Activated CD4-positive, alpha-beta memory T cell treated with anti-CD3 and anti-CD28 coated beads for 36 hours (primary cell): ENCODE measurements around the gene TADA3. TPM values are rescaled to one million over a fixed set of nuclear protein-coding genes. Genes with fewer than 3 reads are reported as not detected.
"Not testable (repeated sequence)": the region's sequence is repeated elsewhere in the genome, so short reads cannot be mapped to it uniquely, and the experiment has no call there.

Experiments
- CTCF ChIA-PET: fragments of 350-600 bp; sonication (Branson Sonifier 250); formaldehyde crosslinking; loops from one replicate; lab custom pipeline; 2021; ENCODE audit warnings: antibody characterized with exemption, inconsistent platforms; lab: Charles Lee
- POLR2A ChIA-PET: fragments of 350-600 bp; sonication (Branson Sonifier 250); formaldehyde crosslinking; loops from one replicate; lab custom pipeline; 2021; ENCODE audit warnings: antibody characterized with exemption; lab: Charles Lee
- DNase-seq: peaks from one replicate; pipeline ENCODE4 v3.0.0-alpha.2; 2020
- H3K27ac Mint-ChIP-seq: one replicate; pipeline ENCODE4 v1.8.0; 2021; ENCODE audit warnings: mixed read lengths
- H3K27me3 Mint-ChIP-seq: one replicate; pipeline ENCODE4 v1.8.0; 2021; ENCODE audit warnings: mixed read lengths
- H3K36me3 Mint-ChIP-seq: one replicate; pipeline ENCODE4 v1.8.0; 2021; ENCODE audit warnings: mixed read lengths
- H3K4me1 Mint-ChIP-seq: one replicate; pipeline ENCODE4 v1.8.0; 2021; ENCODE audit warnings: low read depth, mixed read lengths
- H3K4me3 Mint-ChIP-seq: one replicate; pipeline ENCODE4 v1.8.0; 2021; ENCODE audit warnings: mild to moderate bottlenecking, mixed read lengths
- H3K9me3 Mint-ChIP-seq: one replicate; pipeline ENCODE4 v1.8.0; 2021; ENCODE audit warnings: mixed read lengths
- intact Hi-C: fragments of 100-400 bp; cut with micrococcal nuclease; formaldehyde crosslinking; loops from one replicate; pipeline ENCODE4 v1.15.1; 2023
- total RNA-seq, 2 experiments: library from RNA; stranded (reverse); gene quantifications; one replicate each; pipeline ENCODE4 v1.2.3, GENCODE V29; 2021

The TADA3 gene
- total RNA-seq, 2 experiments from 2014 or later, result 86.9 to 92.1 TPM

DNA sequence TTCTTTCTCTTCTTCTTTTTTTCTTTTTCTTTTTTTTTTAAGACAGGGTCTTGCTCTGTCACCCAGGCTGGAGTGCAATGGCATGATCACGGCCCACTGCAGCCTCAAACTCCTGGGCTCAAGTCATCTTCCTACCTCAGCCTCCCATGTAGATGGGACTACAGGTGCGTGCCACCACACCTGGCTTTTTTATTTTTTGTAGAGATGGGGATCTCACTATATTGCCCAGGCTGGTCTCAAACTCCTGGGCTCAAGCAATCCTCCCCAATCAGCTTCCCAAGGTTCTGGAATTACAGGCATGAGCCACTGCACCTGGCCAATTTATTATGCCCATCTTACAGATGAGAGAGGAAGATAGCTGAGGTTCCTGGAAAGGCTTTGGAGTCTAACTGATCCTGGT is 21.3 kb downstream of the TADA3 start:
- H3K27ac Mint-ChIP-seq, CTCF ChIA-PET, intact Hi-C loops, H3K9me3 Mint-ChIP-seq, DNase-seq, H3K27me3 Mint-ChIP-seq, H3K36me3 Mint-ChIP-seq: not testable (repeated sequence)
- POLR2A ChIA-PET, result interaction anchor here (1.3 to 1.5 kb wide), 2 partner anchors 9 to 22 kb away, joined by 3 to 7 read pairs; partner anchors contain the start of gene OGG1
- H3K4me3 Mint-ChIP-seq, result peak overlapping the region; percentile 26
- H3K4me1 Mint-ChIP-seq, result peaks cover 33% of the 10 kb centered on the region

DNA sequence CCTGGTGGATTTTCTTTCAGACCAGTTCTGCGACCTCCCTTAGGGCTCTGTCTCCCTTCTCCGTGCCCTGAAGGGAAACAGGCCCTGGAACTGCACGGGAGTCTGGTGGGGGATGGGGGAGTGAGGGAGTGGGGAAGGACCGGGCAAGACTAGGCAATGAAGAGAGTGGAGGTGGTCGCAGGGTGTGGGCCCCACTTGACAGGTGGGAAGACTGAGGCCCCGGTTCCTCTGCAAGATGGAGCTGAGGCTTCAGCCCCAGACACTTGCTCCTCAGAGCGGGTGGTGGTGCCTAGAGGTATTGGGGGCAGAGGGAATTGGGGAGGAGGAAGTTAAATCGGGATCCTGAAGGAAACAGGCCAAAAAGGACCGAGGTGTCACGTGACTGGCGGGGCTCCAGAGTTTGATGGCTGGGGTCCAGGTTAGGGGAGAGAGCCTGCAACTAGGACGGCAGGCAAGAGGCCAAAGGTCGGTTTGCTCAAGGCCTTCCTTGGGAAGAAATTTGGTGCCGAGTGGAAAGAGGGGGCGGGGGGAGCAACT is 21.9 kb downstream of the TADA3 start:
- Mint-ChIP-seq H3K27me3 (no peaks in the 10 kb centered on the region), H3K9me3 (no peaks in the 10 kb centered on the region), H3K4me1 (peaks cover 32% of the 10 kb centered on the region), H3K27ac (peak overlapping the region; percentile 56), H3K36me3 (peaks cover 3% of the 10 kb centered on the region), H3K4me3 (peak overlapping the region; percentile 76)
- intact Hi-C loops, result loop anchor here (1.0 kb wide), 1 partner anchor 8 kb away; no protein-coding TSS in a partner anchor
- ChIA-PET CTCF (interaction anchor here (0.7 kb wide), 1 partner anchor 39 kb away, joined by 4 read pairs; the partner anchor contains the start of gene BRPF1), POLR2A (interaction anchor here (0.9 to 2.0 kb wide), 8 partner anchors 8 to 550 kb away, joined by 3 to 11 read pairs (median 4); partner anchors contain the start of genes ARPC4, JAGN1, OGG1 and SEC13)
- no peak for DNase-seq

DNA sequence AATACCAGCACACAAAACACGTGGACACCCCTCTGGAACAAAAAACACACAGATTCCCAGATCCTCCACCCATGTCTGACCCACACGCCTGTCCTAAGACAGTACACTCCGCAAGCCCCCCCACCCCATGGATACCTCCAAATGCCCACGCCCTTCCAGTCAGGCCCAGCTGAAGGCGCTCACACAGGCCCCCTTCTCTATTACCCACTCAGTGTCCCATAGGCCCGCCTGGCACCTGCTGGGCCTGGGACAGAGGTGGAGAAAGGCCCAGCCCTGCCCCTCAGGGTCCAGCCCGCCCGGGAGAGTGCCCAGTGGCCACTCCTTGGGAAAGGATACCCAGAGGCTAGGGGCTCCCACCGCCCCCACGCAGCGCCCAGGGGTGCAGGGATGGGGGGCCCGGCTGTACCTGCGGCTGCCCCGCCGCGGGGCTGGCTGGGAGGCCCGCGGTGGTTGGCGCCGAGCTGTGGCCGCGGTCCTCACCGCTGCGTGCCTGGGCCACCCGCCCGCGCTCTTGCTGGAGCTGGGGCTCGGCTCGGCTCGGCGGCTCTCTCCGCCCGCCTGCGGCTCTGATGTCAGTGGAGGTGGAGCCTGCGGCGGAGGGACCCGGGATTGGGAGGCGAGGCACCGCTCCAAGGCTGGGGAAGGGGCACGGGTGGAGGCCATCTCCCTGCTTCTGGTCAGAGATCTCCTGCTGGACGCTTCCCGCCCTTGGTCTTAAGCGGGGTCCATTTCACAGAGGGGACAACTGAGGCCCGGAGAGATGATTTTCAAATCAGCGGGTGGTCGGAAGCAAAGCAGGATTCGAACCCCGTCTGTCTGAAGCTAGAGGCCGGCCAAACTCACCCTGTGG is 22.6 kb downstream of the TADA3 start, which contains the start of gene CAMK1:
CAMK1 (minus strand) TSS at position 522 of the 850 bp plus-strand sequence. CDS start 2,198 bp downstream, outside the sequence.
- intact Hi-C loops, result loop anchor here (1.0 kb wide), 2 partner anchors 9 to 20 kb away; partner anchors contain the start of gene OGG1
- Mint-ChIP-seq H3K4me3 (peak within 1 kb of the TSS; percentile 80), H3K4me1 (peaks cover 33% of the 10 kb centered on the region), H3K36me3 (peaks cover 7% of the 10 kb centered on the region), H3K27me3 (no peaks in the 10 kb centered on the region), H3K27ac (peak within 1 kb of the TSS; percentile 69), H3K9me3 (no peaks in the 10 kb centered on the region)
- DNase-seq, result peak; percentile 84
- POLR2A ChIA-PET, result interaction anchor here (0.9 to 2.0 kb wide), 9 partner anchors 8 to 551 kb away, joined by 3 to 11 read pairs (median 4); partner anchors contain the start of genes ARPC4, JAGN1, OGG1 and SEC13
- CTCF ChIA-PET, result interaction anchor here (0.7 kb wide), 1 partner anchor 39 kb away, joined by 4 read pairs; the partner anchor contains the start of gene BRPF1

DNA sequence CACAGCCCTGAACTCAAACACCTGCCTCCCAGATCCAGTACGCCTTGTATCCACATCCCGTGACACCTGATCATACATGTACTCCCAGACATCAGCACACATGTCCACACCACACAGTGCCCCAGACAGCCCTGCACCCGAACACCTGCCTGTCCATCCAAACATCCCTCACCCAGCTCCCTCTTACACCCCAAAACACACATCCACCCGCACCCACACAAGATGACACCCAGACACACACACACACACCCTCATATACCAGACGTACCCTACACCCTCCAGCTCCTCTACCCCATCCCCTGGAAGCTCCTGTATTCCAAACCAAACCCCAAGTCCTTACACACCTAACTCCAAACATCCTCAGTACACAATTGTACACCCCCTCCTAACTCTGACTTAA is 23.3 kb downstream of the TADA3 start:
- ChIA-PET POLR2A (interaction anchor here (1.3 to 2.0 kb wide), 5 partner anchors 9 to 164 kb away, joined by 3 to 7 read pairs (median 4); partner anchors contain the start of gene OGG1), CTCF (interaction anchor here (0.5 kb wide), 1 partner anchor 70 kb away, joined by 3 read pairs; no protein-coding TSS in a partner anchor)
- H3K4me1 Mint-ChIP-seq, result peaks cover 33% of the 10 kb centered on the region
- DNase-seq, result no peak
- intact Hi-C loops, result loop anchor here (1.0 kb wide), 1 partner anchor 20 kb away; the partner anchor contains the start of gene OGG1
- no peaks in the 10 kb centered on the region for H3K9me3 Mint-ChIP-seq
- peaks cover 7% of the 10 kb centered on the region for H3K36me3 Mint-ChIP-seq
- peak overlapping the region; percentile 12 for H3K27ac Mint-ChIP-seq
- no peaks in the 10 kb centered on the region for H3K27me3 Mint-ChIP-seq
- peak overlapping the region; percentile 80 for H3K4me3 Mint-ChIP-seq

DNA sequence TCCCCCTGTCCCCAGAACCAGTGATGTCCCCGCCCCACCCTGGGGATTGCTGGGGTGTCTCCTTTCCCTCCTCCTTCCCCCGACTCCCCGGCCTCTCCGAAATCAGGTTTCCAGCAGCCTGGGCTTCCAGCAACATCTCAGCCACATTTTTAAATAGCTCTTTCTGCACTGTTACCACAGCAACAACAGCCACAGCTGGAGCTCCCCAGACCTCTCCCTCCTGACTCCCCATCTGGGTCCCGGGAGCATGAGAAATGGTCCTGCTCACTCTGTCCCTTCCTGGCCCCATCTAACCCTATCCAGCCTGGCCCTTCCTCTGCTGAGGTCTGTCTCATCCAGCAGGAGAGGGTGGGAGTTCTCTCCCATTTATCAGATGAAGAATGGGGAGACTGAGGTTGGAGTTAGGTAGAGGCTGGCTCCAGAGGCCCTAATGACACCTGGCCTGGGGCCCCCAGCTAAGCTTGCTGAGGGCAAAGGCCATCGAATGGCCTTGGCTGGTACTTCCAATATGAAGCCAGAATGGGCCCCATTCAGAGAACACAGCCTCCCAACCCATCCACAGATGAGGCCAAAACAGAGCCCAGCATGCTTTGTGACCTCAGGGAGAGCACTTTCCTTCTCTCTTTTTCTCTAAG is 24.0 kb downstream of the TADA3 start:
- ChIA-PET CTCF (no interaction called here), POLR2A (interaction anchor here (0.9 to 2.0 kb wide), 6 partner anchors 10 to 164 kb away, joined by 3 to 7 read pairs (median 4); partner anchors contain the start of genes ARPC4, OGG1 and TADA3)
- intact Hi-C loops, result no loop called here
- no peak for DNase-seq
- no peak overlapping the region for H3K27ac Mint-ChIP-seq
- H3K4me1 Mint-ChIP-seq, result peaks cover 33% of the 10 kb centered on the region
- H3K9me3 Mint-ChIP-seq, result no peaks in the 10 kb centered on the region
- H3K4me3 Mint-ChIP-seq, result peak overlapping the region; percentile 80
- H3K27me3 Mint-ChIP-seq, result no peaks in the 10 kb centered on the region
- H3K36me3 Mint-ChIP-seq, result peaks cover 7% of the 10 kb centered on the region

DNA sequence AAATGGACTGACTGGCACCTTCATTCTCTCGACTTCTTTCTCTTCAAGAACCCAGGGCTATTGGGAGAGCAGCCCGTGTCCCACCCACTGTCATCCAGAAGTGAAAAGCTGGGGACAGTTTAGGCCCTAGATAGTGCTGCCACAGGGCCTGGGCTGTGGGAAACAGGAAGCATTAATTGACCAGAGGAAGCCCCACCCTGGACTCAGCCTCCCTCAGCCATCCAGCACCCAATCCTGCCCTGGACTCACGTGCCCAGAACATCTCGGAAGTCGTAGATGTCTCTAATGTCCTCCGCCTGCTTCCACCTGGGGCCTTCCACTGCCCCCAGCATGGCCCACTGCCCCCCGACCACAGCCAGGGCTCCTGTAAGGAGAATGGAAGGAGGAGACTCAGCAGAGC is 24.9 kb downstream of the TADA3 start:
- Mint-ChIP-seq H3K36me3 (peaks cover 7% of the 10 kb centered on the region), H3K27me3 (no peaks in the 10 kb centered on the region), H3K27ac (no peak overlapping the region), H3K4me3 (no peak overlapping the region), H3K4me1 (peaks cover 33% of the 10 kb centered on the region), H3K9me3 (no peaks in the 10 kb centered on the region)
- intact Hi-C loops, result no loop called here
- no peak for DNase-seq
- CTCF ChIA-PET, result interaction anchor here (1.1 kb wide), 1 partner anchor 10 kb away, joined by 3 read pairs; no protein-coding TSS in a partner anchor
- POLR2A ChIA-PET, result interaction anchor here (0.9 to 1.8 kb wide), 2 partner anchors 11 to 25 kb away, joined by 3 to 7 read pairs; partner anchors contain the start of genes ARPC4 and TADA3

DNA sequence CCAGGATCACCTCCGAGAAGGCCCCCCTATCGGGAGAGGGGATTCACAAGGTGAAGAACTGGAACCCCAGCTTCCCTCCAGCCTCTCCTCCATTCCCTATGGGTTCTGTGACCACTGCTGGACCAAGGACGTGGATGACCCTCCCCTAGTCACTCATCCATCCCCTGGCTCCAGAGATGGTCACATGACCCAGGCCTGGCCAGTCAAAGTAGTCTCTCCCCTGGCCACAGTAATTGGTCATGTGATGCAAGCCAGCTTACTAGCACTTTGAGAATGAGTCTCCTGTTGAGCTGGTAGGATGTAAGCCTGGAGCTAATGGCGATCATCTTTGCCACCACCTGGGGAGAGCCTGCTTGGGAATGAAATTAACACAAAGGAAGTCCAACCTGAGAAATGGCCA is 26.4 kb downstream of the TADA3 start:
- Mint-ChIP-seq H3K36me3 (peaks cover 14% of the 10 kb centered on the region), H3K4me3 (no peak overlapping the region), H3K27ac (no peak overlapping the region), H3K4me1 (peaks cover 33% of the 10 kb centered on the region), H3K9me3 (no peaks in the 10 kb centered on the region), H3K27me3 (no peaks in the 10 kb centered on the region)
- ChIA-PET POLR2A (interaction anchor here (1.1 to 1.5 kb wide), 2 partner anchors 27 to 35 kb away, joined by 3 to 4 read pairs; partner anchors contain the start of genes ARPC4 and TADA3), CTCF (no interaction called here)
- intact Hi-C loops, result no loop called here
- no peak for DNase-seq

DNA sequence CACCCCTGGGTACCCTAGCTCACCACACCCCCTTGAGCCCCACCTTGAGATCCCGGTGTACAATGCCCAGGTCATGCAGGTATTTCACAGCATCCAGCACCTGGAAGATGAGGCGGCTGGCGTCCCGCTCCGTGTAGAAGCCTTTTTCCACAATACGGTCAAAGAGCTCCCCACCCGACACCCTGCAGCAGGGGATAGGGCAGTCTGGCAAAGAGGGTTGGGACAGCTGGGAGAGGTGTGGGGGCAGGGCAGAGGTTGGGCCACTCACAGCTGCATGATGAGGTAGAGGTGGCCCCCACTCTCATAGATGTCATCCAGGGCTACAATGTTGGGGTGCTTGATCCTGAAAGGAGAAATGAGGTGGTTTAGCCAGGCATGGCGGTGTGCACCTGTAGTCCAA is 29.4 kb downstream of the TADA3 start:
- H3K4me1 Mint-ChIP-seq, result peaks cover 11% of the 10 kb centered on the region
- no peaks in the 10 kb centered on the region for H3K27me3 Mint-ChIP-seq
- no peak overlapping the region for H3K27ac Mint-ChIP-seq

DNA sequence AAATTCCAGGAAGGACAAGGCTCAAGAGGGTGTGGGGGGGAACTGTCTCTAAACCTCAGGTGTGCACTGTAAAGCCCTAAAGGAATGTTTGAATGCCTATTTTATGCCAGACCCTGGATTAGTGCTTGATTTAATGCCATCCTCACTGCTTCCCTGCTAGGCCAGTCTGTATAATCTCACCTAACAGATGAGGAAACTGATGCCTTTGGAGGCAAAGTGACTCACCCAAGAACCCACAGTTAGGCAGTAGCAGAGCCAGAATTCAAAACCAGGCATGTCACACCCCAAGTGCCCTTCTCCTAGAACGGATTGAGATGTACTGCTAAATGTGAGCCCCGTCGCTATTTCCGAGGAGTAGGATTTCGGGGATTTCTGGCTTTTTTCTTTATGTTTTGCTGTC is 30.4 kb downstream of the TADA3 start:
- H3K4me3 Mint-ChIP-seq, result no peak overlapping the region
- no peak overlapping the region for H3K27ac Mint-ChIP-seq
- ChIA-PET POLR2A (no interaction called here), CTCF (no interaction called here)
- intact Hi-C loops, result no loop called here
- peaks cover 34% of the 10 kb centered on the region for H3K36me3 Mint-ChIP-seq
- H3K27me3 Mint-ChIP-seq, result no peaks in the 10 kb centered on the region
- no peak for DNase-seq
- no peaks in the 10 kb centered on the region for H3K9me3 Mint-ChIP-seq
- H3K4me1 Mint-ChIP-seq, result peaks cover 4% of the 10 kb centered on the region

More for the DNA sequence above, 29.4 kb downstream of the TADA3 start:
- intact Hi-C loops, result no loop called here
- CTCF ChIA-PET, result interaction anchor here (1.0 kb wide), 1 partner anchor 37 kb away, joined by 5 read pairs; no protein-coding TSS in a partner anchor
- Mint-ChIP-seq H3K36me3 (peaks cover 33% of the 10 kb centered on the region), H3K9me3 (no peaks in the 10 kb centered on the region), H3K4me3 (no peak overlapping the region)
- POLR2A ChIA-PET, result interaction anchor here (1.1 kb wide), 2 partner anchors 8 to 12 kb away, joined by 3 to 4 read pairs; no protein-coding TSS in a partner anchor
- no peak for DNase-seq

DNA sequence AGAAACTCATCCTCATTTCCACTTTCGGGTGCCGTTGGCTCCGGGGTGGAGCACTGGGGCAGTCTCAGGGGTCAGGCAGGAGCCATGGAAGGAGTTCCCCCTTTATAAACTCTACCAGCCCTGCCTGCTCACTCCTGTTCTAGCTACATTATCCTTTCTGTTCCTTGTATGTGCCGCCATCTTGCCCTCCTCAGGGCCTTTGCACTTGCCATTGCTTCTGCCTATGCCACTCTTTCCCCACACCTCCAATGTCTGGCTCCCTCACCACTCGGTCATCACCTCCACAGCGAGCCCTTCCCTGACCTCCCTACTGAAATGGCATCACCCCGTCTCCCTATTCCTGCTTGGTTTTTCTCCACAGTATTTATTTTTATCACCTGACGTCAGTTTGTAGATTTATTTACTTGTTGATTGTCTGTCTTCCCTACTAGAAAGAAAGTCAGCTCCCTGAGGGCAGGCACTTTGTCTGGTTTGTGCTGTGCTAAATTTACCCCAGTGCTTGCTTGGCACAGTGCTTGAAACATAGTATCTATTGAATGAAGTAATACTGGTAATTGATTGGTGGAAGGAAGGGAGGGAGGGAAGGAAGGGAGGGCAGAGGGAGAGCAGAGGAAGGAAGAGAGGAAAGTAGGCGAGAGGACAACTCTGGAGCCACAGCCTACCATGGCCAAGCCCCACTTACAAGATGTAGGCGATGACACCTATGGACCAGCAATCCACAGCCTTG is 31.3 kb downstream of the TADA3 start:
- Mint-ChIP-seq H3K27me3 (no peaks in the 10 kb centered on the region), H3K4me1 (peaks cover 2% of the 10 kb centered on the region), H3K4me3 (no peak overlapping the region), H3K9me3 (no peaks in the 10 kb centered on the region), H3K36me3 (peaks cover 42% of the 10 kb centered on the region), H3K27ac (no peak overlapping the region)
- DNase-seq, result no peak
- intact Hi-C loops, result no loop called here
- POLR2A ChIA-PET, result no interaction called here
- CTCF ChIA-PET, result no interaction called here

DNA sequence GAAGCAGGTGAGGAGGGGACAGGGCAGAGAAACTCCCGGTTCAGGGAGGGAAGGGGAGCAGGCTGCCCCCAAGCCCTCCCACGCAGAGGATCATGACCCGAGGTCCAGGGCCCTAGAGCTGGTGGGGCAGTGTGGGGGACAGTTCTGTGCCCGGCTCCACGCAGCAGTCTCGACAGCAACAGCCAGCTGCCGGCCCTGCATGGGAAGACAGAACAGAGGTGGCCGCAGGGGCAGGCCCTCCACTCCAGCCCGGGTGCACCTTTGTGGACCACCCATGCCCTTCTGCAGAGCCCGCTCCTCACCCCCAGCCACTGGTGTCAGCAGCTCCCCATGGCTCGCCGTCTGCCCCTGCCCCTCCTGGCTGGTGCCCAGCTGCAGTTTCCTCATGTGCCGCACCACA is 34.8 kb downstream of the TADA3 start:
- intact Hi-C loops, result no loop called here
- no peak overlapping the region for H3K27ac Mint-ChIP-seq
- H3K4me1 Mint-ChIP-seq, result peaks cover 15% of the 10 kb centered on the region
- no peak for DNase-seq
- no peaks in the 10 kb centered on the region for H3K27me3 Mint-ChIP-seq
- H3K4me3 Mint-ChIP-seq, result no peak overlapping the region
- ChIA-PET CTCF (no interaction called here), POLR2A (no interaction called here)
- H3K36me3 Mint-ChIP-seq, result peaks cover 56% of the 10 kb centered on the region
- no peaks in the 10 kb centered on the region for H3K9me3 Mint-ChIP-seq
